HCT116 (cell line): ENCODE measurements around the gene IL22RA1. TPM values are rescaled to one million over a fixed set of nuclear protein-coding genes. Genes with fewer than 3 reads are reported as not detected.

ENCODE experiments used
- ATAC-seq: fragments of 200-7000 bp; cut with Tn5 transposase; 2 replicates; pipeline ENCODE4 v1.9.1; 2020; ENCODE audit warnings: mild to moderate bottlenecking, moderate library complexity
- BruUV-seq: library from RNA; stranded (reverse); fragments of 400-500 nt; replicated peaks from 2 replicates; lab custom pipeline; 2021; lab: Mats Ljungman, UMichigan
- CTCF ChIA-PET: fragments of 300-600 bp; sonication (Branson Sonifier 250); formaldehyde crosslinking; loops from one replicate; lab custom pipeline; 2021; ENCODE audit warnings: antibody characterized with exemption; lab: Charles Lee
- POLR2A ChIA-PET: fragments of 300-600, 350-600 bp; sonication (Branson Sonifier 250); formaldehyde crosslinking; loops from one replicate; lab custom pipeline; 2021; ENCODE audit warnings: antibody characterized with exemption; lab: Charles Lee
- RAD21 ChIA-PET, 2 experiments: fragments of 300-600 bp; sonication (Branson Sonifier 250); formaldehyde crosslinking; loops; one replicate each; lab custom pipeline; 2023; ENCODE audit warnings: low total read pairs in 2 of 2; ENCODE audit not compliant: uncharacterized antibody in 2 of 2, unreplicated experiment in 2 of 2, low non-redundant PET in 1 of 2; lab: Charles Lee
- DNase-seq: peaks from one replicate; pipeline ENCODE4 v3.0.0-alpha.2; 2010; ENCODE audit warnings: low read depth, low spot score
- H2AFZ ChIP-seq: fragments of 200-600 bp; shearing (Covaris generic), sonication (generic); 2 replicates; pipeline ENCODE4 v1.6.1; 2017; ENCODE audit warnings: low read depth, mixed run types, mixed read lengths, antibody characterized with exemption, low read length; ENCODE audit not compliant: poor library complexity, severe bottlenecking
- H3K27ac ChIP-seq: 2 replicates; pipeline ENCODE4 v1.5.1; 2012; ENCODE audit warnings: low read depth, low read length
- H3K27me3 ChIP-seq: fragments of 200-600 bp; sonication (generic); 2 replicates; pipeline ENCODE4 v1.6.1; 2016; ENCODE audit warnings: mixed run types, low read length, mixed read lengths; ENCODE audit not compliant: insufficient read depth
- H3K36me3 ChIP-seq, 2 experiments: fragments of 200-500 bp in 1 of 2; fragments of 200-600 bp in 1 of 2; sonication (Bioruptor generic) in 1 of 2; sonication (generic) in 1 of 2; 2 replicates each; pipeline versions ENCODE4 v1.5.1 to v1.6.1; 2014 to 2016; ENCODE audit warnings: low read length in 2 of 2, inconsistent platforms in 1 of 2, mixed read lengths in 1 of 2, mixed run types in 1 of 2; ENCODE audit not compliant: insufficient read depth in 2 of 2, control insufficient read depth in 1 of 2
- H3K4me1 ChIP-seq, 2 experiments: fragments of 200-600 bp in 1 of 2; sonication (generic) in 1 of 2; 2 replicates each; pipeline versions ENCODE4 v1.5.1 to v1.6.1; 2012 to 2017; ENCODE audit warnings: low read length in 2 of 2, inconsistent platforms in 1 of 2, mild to moderate bottlenecking in 1 of 2, mixed read lengths in 1 of 2, mixed run types in 1 of 2, moderate library complexity in 1 of 2; ENCODE audit not compliant: insufficient read depth in 2 of 2, control insufficient read depth in 1 of 2
- H3K4me2 ChIP-seq: fragments of 200-600 bp; sonication (generic); 2 replicates; pipeline ENCODE4 v1.6.1; 2017; ENCODE audit warnings: mixed run types, low read length, mixed read lengths
- H3K4me3 ChIP-seq, 2 experiments: fragments of 200-600 bp in 1 of 2; sonication (generic) in 1 of 2; replicated peaks in 1 of 2; 2 replicates each; pipeline ENCODE4 v1.5.1; 2011 to 2016; ENCODE audit warnings: low read length in 2 of 2, control low read depth in 1 of 2, low read depth in 1 of 2, mild to moderate bottlenecking in 1 of 2, mixed read lengths in 1 of 2, mixed run types in 1 of 2
- H3K79me2 ChIP-seq: fragments of 200-600 bp; sonication (generic); 2 replicates; pipeline ENCODE4 v1.6.1; 2017; ENCODE audit warnings: mild to moderate bottlenecking, mixed run types, low read length, moderate library complexity, mixed read lengths; ENCODE audit not compliant: insufficient read depth
- H3K9ac ChIP-seq: fragments of 200-600 bp; sonication (generic); 2 replicates; pipeline ENCODE4 v1.6.1; 2016; ENCODE audit warnings: low read length, mixed read lengths
- H3K9me2 ChIP-seq: fragments of 200-600 bp; sonication (generic), shearing (Covaris generic); 2 replicates; pipeline ENCODE4 v1.6.1; 2017; ENCODE audit warnings: mixed run types, mild to moderate bottlenecking, moderate library complexity; ENCODE audit not compliant: insufficient read depth
- H3K9me3 ChIP-seq, 2 experiments: fragments of 200-500 bp in 1 of 2; fragments of 200-600 bp in 1 of 2; sonication (Bioruptor generic) in 1 of 2; sonication (generic) in 1 of 2; 2 replicates each; pipeline ENCODE4 v1.6.1; 2014 to 2017; ENCODE audit warnings: low read length in 2 of 2, mixed read lengths in 2 of 2, inconsistent platforms in 1 of 2, low read depth in 1 of 2, mild to moderate bottlenecking in 1 of 2, mixed run types in 1 of 2, moderate library complexity in 1 of 2; ENCODE audit not compliant: control insufficient read depth in 1 of 2, insufficient read depth in 1 of 2
- H4K20me1 ChIP-seq: fragments of 200-600 bp; sonication (generic), shearing (Covaris generic); 2 replicates; pipeline ENCODE4 v1.6.1; 2017; ENCODE audit warnings: mixed run types, mild to moderate bottlenecking, moderate library complexity; ENCODE audit not compliant: insufficient read depth
- ATF3 ChIP-seq: IDR thresholded peaks from 2 replicates; pipeline ENCODE4 v1.6.1; 2012
- CBX3 ChIP-seq: IDR thresholded peaks from 2 replicates; pipeline ENCODE4 v1.6.1; 2012; ENCODE audit warnings: low read depth
- CEBPB ChIP-seq: IDR thresholded peaks from 2 replicates; pipeline ENCODE4 v1.6.1; 2012; ENCODE audit warnings: low read depth
- CTCF ChIP-seq, 3 experiments: fragments of 200-600 bp in 1 of 3; sonication (generic) in 1 of 3; IDR thresholded peaks in 2 of 3; conservative IDR thresholded peaks in 1 of 3; 2 replicates each; pipeline ENCODE4 v1.5.1; 2012 to 2017; ENCODE audit warnings: low read depth in 2 of 3, low read length in 2 of 3, antibody characterized with exemption in 1 of 3, borderline replicate concordance in 1 of 3, control low read depth in 1 of 3, mild to moderate bottlenecking in 1 of 3, mixed read lengths in 1 of 3, mixed run types in 1 of 3, moderate library complexity in 1 of 3; ENCODE audit not compliant: insufficient read depth in 1 of 3
- EGR1 ChIP-seq: IDR thresholded peaks from 2 replicates; pipeline ENCODE4 v1.6.1; 2012; ENCODE audit warnings: low read depth
- EZH2phosphoT487 ChIP-seq: fragments of 200-600 bp; IDR thresholded peaks from 2 replicates; pipeline ENCODE4 v1.6.1; 2018; ENCODE audit warnings: antibody characterized with exemption, borderline replicate concordance
- FOSL1 ChIP-seq: IDR thresholded peaks from 2 replicates; pipeline ENCODE4 v1.6.1; 2012; ENCODE audit warnings: low read depth
- JUND ChIP-seq: IDR thresholded peaks from 2 replicates; pipeline ENCODE4 v1.6.1; 2012
- POLR2A ChIP-seq: IDR thresholded peaks from 2 replicates; pipeline ENCODE4 v1.7.0; 2011; ENCODE audit warnings: borderline replicate concordance; ENCODE audit not compliant: insufficient read depth, insufficient read length; ENCODE audit errors: extremely low read depth
- POLR2AphosphoS5 ChIP-seq: IDR thresholded peaks from 2 replicates; pipeline ENCODE4 v1.6.1; 2011; ENCODE audit warnings: mild to moderate bottlenecking, low read depth, low read length, moderate library complexity
- RAD21 ChIP-seq: IDR thresholded peaks from 2 replicates; pipeline ENCODE4 v1.6.1; 2012; ENCODE audit warnings: low read depth, mild to moderate bottlenecking
- SIN3A ChIP-seq: IDR thresholded peaks from 2 replicates; pipeline ENCODE4 v1.6.1; 2012; ENCODE audit warnings: low read depth
- SP1 ChIP-seq: IDR thresholded peaks from 2 replicates; pipeline ENCODE4 v1.6.1; 2012; ENCODE audit warnings: low read depth
- SRF ChIP-seq: IDR thresholded peaks from 2 replicates; pipeline ENCODE4 v1.6.1; 2012; ENCODE audit warnings: low read depth
- TCF7L2 ChIP-seq: IDR thresholded peaks from 2 replicates; pipeline ENCODE4 v1.7.0; 2011; ENCODE audit warnings: borderline replicate concordance, inconsistent platforms; ENCODE audit not compliant: insufficient read depth, insufficient read length; ENCODE audit errors: extremely low read depth
- YY1 ChIP-seq: IDR thresholded peaks from 2 replicates; pipeline ENCODE4 v1.6.1; 2011; ENCODE audit warnings: low read length, low read depth, moderate library complexity, mild to moderate bottlenecking; ENCODE audit not compliant: insufficient replicate concordance; ENCODE audit errors: extremely low read depth
- ZBTB33 ChIP-seq: IDR thresholded peaks from 2 replicates; pipeline ENCODE4 v1.6.1; 2011; ENCODE audit warnings: mild to moderate bottlenecking, low read length, moderate library complexity; ENCODE audit not compliant: insufficient replicate concordance; ENCODE audit errors: extremely low read depth
- ZFX ChIP-seq: fragments of 450-650 bp; IDR thresholded peaks from 2 replicates; pipeline ENCODE4 v1.6.1; 2017
- ZNF274 ChIP-seq: fragments of 200-500 bp; sonication (Bioruptor generic); IDR thresholded peaks from 2 replicates; pipeline ENCODE4 v1.6.1; 2014; ENCODE audit warnings: mild to moderate bottlenecking, low read depth, low read length, inconsistent platforms
- intact Hi-C: fragments of 100-400 bp; cut with micrococcal nuclease; formaldehyde crosslinking; loops from 2 replicates; pipeline ENCODE4 v1.10.0; 2022
- total RNA-seq: library from RNA; stranded (reverse); gene quantifications from one replicate; pipeline ENCODE4 v1.2.1, GENCODE V29; 2021; ENCODE audit not compliant: unreplicated experiment

The IL22RA1 gene
- total RNA-seq, 1 experiment from 2014 or later, result 2.1 TPM

DNA sequence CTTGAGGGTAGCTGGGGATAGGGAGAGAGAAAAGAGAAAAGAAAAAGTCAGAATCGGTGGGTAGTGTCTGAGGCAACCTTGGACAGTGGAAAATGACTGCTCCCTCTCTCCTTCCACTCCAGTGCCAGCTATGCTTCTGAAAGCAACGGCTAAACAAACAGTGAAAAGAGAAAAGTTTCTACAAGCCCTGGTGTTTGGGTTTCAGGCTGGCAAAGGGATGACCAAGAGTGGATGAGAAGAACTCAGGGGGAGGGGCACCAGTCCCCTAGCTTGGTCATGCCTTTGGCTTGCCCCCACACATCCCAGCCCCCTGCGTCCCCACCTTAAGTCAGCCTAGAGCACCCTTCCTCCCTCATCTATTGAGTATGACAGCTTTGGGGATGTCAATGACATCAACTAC lies 8.6 kb downstream of the IL22RA1 start (continued):
- TF ChIP-seq CTCF (IDR thresholded peaks at IDR 0.05 in 2 of 3, conservative IDR thresholded peaks at IDR 0.05 in 1 of 3; ENCODE audit: borderline replicate concordance in 1 of 3, insufficient read depth in 1 of 3, low read depth in 2 of 3, low read length in 2 of 3) (no peak), RAD21 (no peak), POLR2A (no peak)

DNA sequence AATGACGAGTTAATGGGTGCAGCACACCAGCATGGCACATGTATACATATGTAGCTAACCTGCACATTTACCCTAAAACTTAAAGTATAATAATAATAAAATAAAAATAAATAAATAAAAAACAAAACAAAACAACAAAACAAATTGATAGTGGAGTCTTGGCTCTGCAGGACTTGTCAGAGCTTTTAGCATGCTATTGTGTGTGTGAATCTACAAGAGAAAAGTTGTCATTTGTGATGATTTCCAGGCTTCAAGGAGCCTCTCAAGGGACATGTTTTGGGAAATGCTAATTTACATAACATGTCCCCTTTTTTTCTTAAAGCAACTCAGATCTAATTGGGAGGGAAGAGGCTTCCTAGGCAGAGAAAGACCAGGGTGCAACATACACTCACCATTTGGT lies 9.1 kb downstream of the IL22RA1 start:
- Histone ChIP-seq H3K79me2 (no peaks in the 10 kb centered on the region), H2AFZ (no peak overlapping the region), H3K9me2 (no peaks in the 10 kb centered on the region), H3K9ac (no peak overlapping the region), H3K27me3 (no peaks in the 10 kb centered on the region), H3K4me2 (no peak overlapping the region), H3K9me3 (peaks cover 0 to 9% of the 10 kb centered on the region in 2 experiments; a peak in 1 of 4 replicates), H3K36me3 (peaks cover 0 to 9% of the 10 kb centered on the region in 2 experiments; a peak in 2 of 4 replicates), H3K27ac (no peak overlapping the region), H3K4me3 (no peak overlapping the region), H4K20me1 (no peaks in the 10 kb centered on the region), H3K4me1 (no peaks in the 10 kb centered on the region)
- RAD21 ChIA-PET, result no interaction called here
- POLR2A ChIA-PET, result no interaction called here
- DNase-seq, result no peak
- ATAC-seq, result no peak
- TF ChIP-seq CEBPB (no peak), POLR2AphosphoS5 (no peak), JUND (no peak), SIN3A (no peak), EGR1 (no peak), RAD21 (no peak), CTCF (IDR thresholded peaks at IDR 0.05 in 2 of 3, conservative IDR thresholded peaks at IDR 0.05 in 1 of 3; ENCODE audit: borderline replicate concordance in 1 of 3, insufficient read depth in 1 of 3, low read depth in 2 of 3, low read length in 2 of 3) (no peak), POLR2A (no peak), ZFX (no peak), SP1 (no peak), FOSL1 (no peak), CBX3 (no peak), YY1 (no peak), ATF3 (no peak), SRF (no peak), ZBTB33 (no peak), ZNF274 (no peak), EZH2phosphoT487 (no peak), TCF7L2 (no peak)
- intact Hi-C loops, result no loop called here
- BruUV-seq, result no TSS peak
- CTCF ChIA-PET, result no interaction called here
